Occipital lobe (tissue), 2 donors: ENCODE results near the gene OGDH. TPM values are rescaled to one million over a fixed set of nuclear protein-coding genes. Genes with fewer than 3 reads are reported as not detected.
A peak's percentile ranks its signal among the peaks of the same experiment; 100 is the strongest.

Source experiments
- DNase-seq: peaks from one replicate; lab custom pipeline; 2025; lab: John Stamatoyannopoulos, UW
- total RNA-seq: library from RNA; depleted of rRNA; stranded (reverse); fragments of >200 nt; gene quantifications from one replicate; pipeline ENCODE4 v1.2.3, GENCODE V29; 2014

OGDH gene
- total RNA-seq, 1 donor from 2014 or later, result 40.9 TPM

- no peak for DNase-seq
Observed at GRCh38 chr7:44618045-44618444, 11.6 kb downstream of the OGDH start.

GRCh38 chr7:44618753-44619152 is 12.3 kb downstream of the OGDH start:
- DNase-seq, result no peak

GRCh38 chr7:44621034-44621749 is 14.8 kb downstream of the OGDH start:
- no peak for DNase-seq

- DNase-seq, result no peak
Observed at GRCh38 chr7:44621750-44622103, 15.3 kb downstream of the OGDH start.

GRCh38 chr7:44622342-44623151 is 16.1 kb downstream of the OGDH start:
- DNase-seq, result no peak

GRCh38 chr7:44624318-44624717 is 17.9 kb downstream of the OGDH start:
- DNase-seq, result no peak

GRCh38 chr7:44625526-44626471 is 19.4 kb downstream of the OGDH start:
- DNase-seq, result no peak

GRCh38 chr7:44626620-44627019 is 20.2 kb downstream of the OGDH start:
- no peak for DNase-seq

GRCh38 chr7:44629829-44630522 is 23.5 kb downstream of the OGDH start:
- no peak for DNase-seq

GRCh38 chr7:44630792-44631457 is 24.5 kb downstream of the OGDH start:
- no peak for DNase-seq

GRCh38 chr7:44631458-44632115 is 25.2 kb downstream of the OGDH start:
- no peak for DNase-seq

GRCh38 chr7:44632196-44632595 is 25.8 kb downstream of the OGDH start:
- DNase-seq, result no peak

- DNase-seq, result peak; percentile 53
Observed at GRCh38 chr7:44633254-44634186, 27.1 kb downstream of the OGDH start.

- DNase-seq, result no peak
Observed at GRCh38 chr7:44634187-44634838, 27.9 kb downstream of the OGDH start.

- no peak for DNase-seq
Observed at GRCh38 chr7:44634839-44635591, 28.6 kb downstream of the OGDH start.

GRCh38 chr7:44636041-44636584 is 29.7 kb downstream of the OGDH start:
- no peak for DNase-seq

- DNase-seq, result no peak
Observed at GRCh38 chr7:44636926-44637325, 30.5 kb downstream of the OGDH start.
